ENCODE measurements around the gene RNASEH2B. TPM values are rescaled to one million over a fixed set of nuclear protein-coding genes. Genes with fewer than 3 reads are reported as not detected.

Gene RNASEH2B
- total RNA-seq, 1 donor from 2014 or later, result 6.8 TPM

- ATAC-seq (no peak), DNase-seq (ENCODE audit: low spot score) (no peak)
Measured at GRCh38 chr13:50934735-50935435, 25.3 kb downstream of the RNASEH2B start.

GRCh38 chr13:50936679-50937078, 27.1 kb downstream of the RNASEH2B start:
- DNase-seq (ENCODE audit: low spot score) (no peak), ATAC-seq (peak; percentile 38)

GRCh38 chr13:50940509-50940908, 30.9 kb downstream of the RNASEH2B start:
- no peak for DNase-seq (ENCODE audit: low spot score)
- ATAC-seq, result no peak

- DNase-seq (ENCODE audit: low spot score) (no peak), ATAC-seq (no peak)
Measured at GRCh38 chr13:50941146-50941545, 31.6 kb downstream of the RNASEH2B start.

- ATAC-seq (no peak), DNase-seq (ENCODE audit: low spot score) (no peak)
Measured at GRCh38 chr13:50942630-50943311, 33.2 kb downstream of the RNASEH2B start.

- DNase-seq (ENCODE audit: low spot score), result no peak
- no peak for ATAC-seq
Measured at GRCh38 chr13:50945669-50946068, 36.1 kb downstream of the RNASEH2B start.

GRCh38 chr13:50948601-50949000, 39.0 kb downstream of the RNASEH2B start:
- no peak for ATAC-seq
- no peak for DNase-seq (ENCODE audit: low spot score)

- DNase-seq (ENCODE audit: low spot score) (no peak), ATAC-seq (no peak)
Measured at GRCh38 chr13:50950849-50951248, 41.3 kb downstream of the RNASEH2B start.

GRCh38 chr13:50951366-50951765, 41.8 kb downstream of the RNASEH2B start:
- DNase-seq (ENCODE audit: low spot score) (no peak), ATAC-seq (no peak)

- DNase-seq (ENCODE audit: low spot score), result no peak
- no peak for ATAC-seq
Measured at GRCh38 chr13:50955241-50955640, 45.6 kb downstream of the RNASEH2B start.

GRCh38 chr13:50955798-50956197, 46.2 kb downstream of the RNASEH2B start:
- no peak for DNase-seq (ENCODE audit: low spot score)
- no peak for ATAC-seq

GRCh38 chr13:50957620-50958019, 48.0 kb downstream of the RNASEH2B start:
- no peak for ATAC-seq
- DNase-seq (ENCODE audit: low spot score), result no peak

GRCh38 chr13:50969691-50970090, 60.1 kb downstream of the RNASEH2B start:
- ATAC-seq (peak; percentile 35), DNase-seq (ENCODE audit: low spot score) (no peak)

- ATAC-seq, result no peak
- DNase-seq (ENCODE audit: low spot score), result no peak
Measured at GRCh38 chr13:50970956-50971355, 61.4 kb downstream of the RNASEH2B start.

- ATAC-seq (no peak), DNase-seq (ENCODE audit: low spot score) (no peak)
Measured at GRCh38 chr13:50974268-50974667, 64.7 kb downstream of the RNASEH2B start.

- ATAC-seq (peak; percentile 75), DNase-seq (ENCODE audit: low spot score) (no peak)
Measured at GRCh38 chr13:50979187-50979586, 69.6 kb downstream of the RNASEH2B start.

GRCh38 chr13:50981686-50982085, 72.1 kb downstream of the RNASEH2B start:
- DNase-seq (ENCODE audit: low spot score) (no peak), ATAC-seq (no peak)

GRCh38 chr13:50989476-50989875, 79.9 kb downstream of the RNASEH2B start:
- DNase-seq (ENCODE audit: low spot score) (no peak), ATAC-seq (peak; percentile 41)

- ATAC-seq (no peak), DNase-seq (ENCODE audit: low spot score) (no peak)
Measured at GRCh38 chr13:50990065-50990817, 80.7 kb downstream of the RNASEH2B start.

GRCh38 chr13:50990818-50991506, 81.4 kb downstream of the RNASEH2B start:
- ATAC-seq, result no peak
- no peak for DNase-seq (ENCODE audit: low spot score)

Measured in left lobe of liver (tissue), 2 donors.